ENCODE data around the gene OR51B4. TPM values are rescaled to one million over a fixed set of nuclear protein-coding genes. Genes with fewer than 3 reads are reported as not detected.

OR51B4 gene
- total and polyA plus RNA-seq, 2 donors (not counting 1 experiment from before 2014, with no cell fraction given) = 0.17 TPM; not detected in 1

DNA sequence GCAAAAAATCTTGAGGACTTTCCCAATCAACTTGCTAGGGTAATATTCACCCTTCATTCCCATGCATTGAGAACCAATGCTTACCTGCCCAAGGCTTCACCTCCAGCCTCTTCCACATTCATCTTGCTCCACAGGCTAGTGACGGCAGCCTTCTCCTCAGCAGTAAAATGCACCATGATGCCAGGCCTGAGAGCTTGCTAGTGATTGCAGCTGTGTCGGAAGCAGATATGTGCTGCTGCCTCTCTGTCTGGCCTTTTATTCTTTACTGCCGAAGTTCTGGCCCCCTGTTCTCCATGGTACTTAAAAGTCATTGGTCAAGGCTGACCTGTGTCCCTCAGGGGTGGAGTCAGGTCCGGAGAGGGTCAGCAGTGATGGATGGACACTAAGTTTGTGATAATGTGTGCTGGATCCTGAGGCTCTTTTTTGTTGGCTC is 32.0 kb downstream of the OR51B4 start, which contains the start of gene HBE1:
TSS of gene HBE1 (minus strand) at position 231 of the 433 bp plus-strand sequence. CDS start at position 176, 55 bp downstream.
- no peak within 1 kb of the TSS for H3K27ac ChIP-seq (ENCODE audit: insufficient read depth, low read length)
- H3K36me3 ChIP-seq (ENCODE audit: control insufficient read depth, insufficient read depth, low read length) = no peaks in the 10 kb centered on the region
- H3K27me3 ChIP-seq (ENCODE audit: control insufficient read depth, insufficient read depth, low read length) = no peaks in the 10 kb centered on the region
- H3K9me3 ChIP-seq (ENCODE audit: control insufficient read depth, insufficient read depth, low read depth, low read length) = no peaks in the 10 kb centered on the region
- DNase-seq (ENCODE audit: low read depth in 2 of 2) = no peak
- no peak within 1 kb of the TSS for H3K4me2 ChIP-seq (ENCODE audit: extremely low read depth, insufficient read depth, low read length)
- H4K20me1 ChIP-seq (ENCODE audit: control insufficient read depth, extremely low read depth, insufficient read depth, low read length) = no peaks in the 10 kb centered on the region
- peaks cover 2% of the 10 kb centered on the region for H3K4me1 ChIP-seq (ENCODE audit: control insufficient read depth, extremely low read depth, insufficient read depth, low read length)
- TF ChIP-seq CTCF (conservative IDR thresholded peaks at IDR 0.05 in 1 of 2, IDR thresholded peaks at IDR 0.05 in 1 of 2; ENCODE audit: low read depth in 1 of 2, low read length in 2 of 2) (no peak), EZH2 (IDR thresholded peaks at IDR 0.05; ENCODE audit: low read length, missing control alignments) (no peak)
- no peak within 1 kb of the TSS for H3K9ac ChIP-seq (ENCODE audit: insufficient read depth, low read length)
- no peaks in the 10 kb centered on the region for H3K79me2 ChIP-seq (ENCODE audit: control insufficient read depth, insufficient read depth, low read length)
- H3K4me3 ChIP-seq (replicated peaks in 1 of 4; ENCODE audit: control extremely low read depth in 1 of 4, insufficient read depth in 1 of 4, low read depth in 3 of 4, low read length in 4 of 4) = no peak within 1 kb of the TSS
- peak within 1 kb of the TSS; percentile 40 for H2AFZ ChIP-seq (ENCODE audit: low read length)

- Histone ChIP-seq H3K27ac (ENCODE audit: insufficient read depth, low read length) (no peak overlapping the region), H3K27me3 (ENCODE audit: control insufficient read depth, insufficient read depth, low read length) (no peaks in the 10 kb centered on the region), H4K20me1 (ENCODE audit: control insufficient read depth, extremely low read depth, insufficient read depth, low read length) (no peaks in the 10 kb centered on the region), H3K9ac (ENCODE audit: insufficient read depth, low read length) (no peak overlapping the region), H2AFZ (ENCODE audit: low read length) (no peak overlapping the region), H3K4me2 (ENCODE audit: extremely low read depth, insufficient read depth, low read length) (no peak overlapping the region), H3K4me1 (ENCODE audit: control insufficient read depth, extremely low read depth, insufficient read depth, low read length) (no peaks in the 10 kb centered on the region), H3K79me2 (ENCODE audit: control insufficient read depth, insufficient read depth, low read length) (no peaks in the 10 kb centered on the region), H3K36me3 (ENCODE audit: control insufficient read depth, insufficient read depth, low read length) (no peaks in the 10 kb centered on the region), H3K9me3 (ENCODE audit: control insufficient read depth, insufficient read depth, low read depth, low read length) (no peaks in the 10 kb centered on the region), H3K4me3 (replicated peaks in 1 of 4; ENCODE audit: control extremely low read depth in 1 of 4, insufficient read depth in 1 of 4, low read depth in 3 of 4, low read length in 4 of 4) (no peak overlapping the region)
- no peak for DNase-seq (ENCODE audit: low read depth in 2 of 2)
- TF ChIP-seq CTCF (conservative IDR thresholded peaks at IDR 0.05 in 1 of 2, IDR thresholded peaks at IDR 0.05 in 1 of 2; ENCODE audit: low read depth in 1 of 2, low read length in 2 of 2) (no peak), EZH2 (IDR thresholded peaks at IDR 0.05; ENCODE audit: low read length, missing control alignments) (no peak)
These were observed 34.6 kb downstream of the OR51B4 start for GRCh38 chr11:5267033-5267563.

GRCh38 chr11:5266609-5267008 is 35.1 kb downstream of the OR51B4 start:
- TF ChIP-seq CTCF (conservative IDR thresholded peaks at IDR 0.05 in 1 of 2, IDR thresholded peaks at IDR 0.05 in 1 of 2; ENCODE audit: low read depth in 1 of 2, low read length in 2 of 2) (no peak), EZH2 (IDR thresholded peaks at IDR 0.05; ENCODE audit: low read length, missing control alignments) (no peak)
- Histone ChIP-seq H3K9me3 (ENCODE audit: control insufficient read depth, insufficient read depth, low read depth, low read length) (no peaks in the 10 kb centered on the region), H3K9ac (ENCODE audit: insufficient read depth, low read length) (no peak overlapping the region), H3K27ac (ENCODE audit: insufficient read depth, low read length) (no peak overlapping the region), H2AFZ (ENCODE audit: low read length) (no peak overlapping the region), H3K36me3 (ENCODE audit: control insufficient read depth, insufficient read depth, low read length) (no peaks in the 10 kb centered on the region), H3K79me2 (ENCODE audit: control insufficient read depth, insufficient read depth, low read length) (no peaks in the 10 kb centered on the region), H4K20me1 (ENCODE audit: control insufficient read depth, extremely low read depth, insufficient read depth, low read length) (no peaks in the 10 kb centered on the region), H3K27me3 (ENCODE audit: control insufficient read depth, insufficient read depth, low read length) (no peaks in the 10 kb centered on the region), H3K4me2 (ENCODE audit: extremely low read depth, insufficient read depth, low read length) (no peak overlapping the region), H3K4me3 (replicated peaks in 1 of 4; ENCODE audit: control extremely low read depth in 1 of 4, insufficient read depth in 1 of 4, low read depth in 3 of 4, low read length in 4 of 4) (no peak overlapping the region), H3K4me1 (ENCODE audit: control insufficient read depth, extremely low read depth, insufficient read depth, low read length) (no peaks in the 10 kb centered on the region)
- no peak for DNase-seq (ENCODE audit: low read depth in 2 of 2)

Data from fibroblast of lung (primary cell).